ENCODE measurements around the gene PRKN.

- TF ChIP-seq CTCF (IDR thresholded peaks at IDR 0.05) = no peak
- no peak for TF ChIP-seq ZFX (IDR thresholded peaks at IDR 0.05; ENCODE audit: borderline replicate concordance)
Observed at GRCh38 chr6:162029873-162030576, 697.5 kb downstream of the PRKN start.

Data from 22Rv1 (cell line).